ENCODE results near the gene HOXD8.

The HOXD8 gene

DNA sequence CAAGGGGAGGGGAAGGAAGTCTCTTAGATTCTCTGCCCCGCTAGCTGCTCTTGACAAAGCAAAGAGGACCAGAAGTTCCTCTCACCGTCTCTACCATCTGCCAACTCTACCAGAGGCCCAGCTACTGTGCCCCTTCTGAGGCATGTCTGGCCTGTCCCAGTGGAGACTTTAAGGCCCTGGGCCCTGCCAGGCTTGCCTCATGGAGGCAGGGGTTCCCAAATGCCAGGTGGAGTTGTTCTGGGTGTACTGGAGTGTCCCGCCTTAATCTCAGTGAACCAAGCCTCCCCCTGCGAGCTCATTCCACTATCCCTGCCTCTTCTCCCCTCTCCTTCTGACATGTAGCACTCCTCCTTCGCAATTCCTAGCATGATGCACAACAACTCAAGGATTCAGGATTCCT is 27.7 kb upstream of the HOXD8 start:
- TF ChIP-seq, protein P1, sequence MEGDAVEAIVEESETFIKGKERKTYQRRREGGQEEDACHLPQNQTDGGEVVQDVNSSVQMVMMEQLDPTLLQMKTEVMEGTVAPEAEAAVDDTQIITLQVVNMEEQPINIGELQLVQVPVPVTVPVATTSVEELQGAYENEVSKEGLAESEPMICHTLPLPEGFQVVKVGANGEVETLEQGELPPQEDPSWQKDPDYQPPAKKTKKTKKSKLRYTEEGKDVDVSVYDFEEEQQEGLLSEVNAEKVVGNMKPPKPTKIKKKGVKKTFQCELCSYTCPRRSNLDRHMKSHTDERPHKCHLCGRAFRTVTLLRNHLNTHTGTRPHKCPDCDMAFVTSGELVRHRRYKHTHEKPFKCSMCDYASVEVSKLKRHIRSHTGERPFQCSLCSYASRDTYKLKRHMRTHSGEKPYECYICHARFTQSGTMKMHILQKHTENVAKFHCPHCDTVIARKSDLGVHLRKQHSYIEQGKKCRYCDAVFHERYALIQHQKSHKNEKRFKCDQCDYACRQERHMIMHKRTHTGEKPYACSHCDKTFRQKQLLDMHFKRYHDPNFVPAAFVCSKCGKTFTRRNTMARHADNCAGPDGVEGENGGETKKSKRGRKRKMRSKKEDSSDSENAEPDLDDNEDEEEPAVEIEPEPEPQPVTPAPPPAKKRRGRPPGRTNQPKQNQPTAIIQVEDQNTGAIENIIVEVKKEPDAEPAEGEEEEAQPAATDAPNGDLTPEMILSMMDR (IDR thresholded peaks at IDR 0.05; ENCODE audit: extremely low read depth, missing control alignments), result no peak
- DNase-seq (ENCODE audit: low spot score), result no peak

DNA sequence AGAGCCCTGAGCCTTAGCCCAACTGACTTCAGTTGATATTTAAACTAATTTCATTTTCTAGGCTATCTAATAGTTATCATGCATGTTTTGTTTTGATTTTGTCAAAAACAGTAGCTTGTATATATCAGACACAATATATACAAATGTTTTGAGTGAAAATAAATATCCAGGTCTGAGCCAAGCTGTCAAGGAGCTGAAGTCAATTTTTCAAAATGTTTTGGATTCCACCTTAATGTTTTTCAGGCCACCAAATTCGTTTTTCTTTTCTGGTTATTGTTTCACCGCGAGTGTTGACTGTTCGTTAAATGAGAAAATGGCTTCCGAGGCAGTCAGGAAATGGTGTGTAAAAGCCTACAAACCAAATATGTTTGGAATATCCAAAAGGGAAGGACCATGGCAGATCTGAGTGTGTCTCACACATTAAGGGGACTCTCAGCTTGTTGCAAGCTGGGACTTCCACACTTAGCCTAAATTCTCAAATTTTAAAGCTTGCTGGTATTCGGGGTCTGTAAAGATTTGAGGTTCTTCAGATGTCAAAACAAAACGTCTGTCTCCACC is 27.1 kb upstream of the HOXD8 start:
- no peak for DNase-seq (ENCODE audit: low spot score)
- TF ChIP-seq, protein P1 (IDR thresholded peaks at IDR 0.05; ENCODE audit: extremely low read depth, missing control alignments), result no peak

DNA sequence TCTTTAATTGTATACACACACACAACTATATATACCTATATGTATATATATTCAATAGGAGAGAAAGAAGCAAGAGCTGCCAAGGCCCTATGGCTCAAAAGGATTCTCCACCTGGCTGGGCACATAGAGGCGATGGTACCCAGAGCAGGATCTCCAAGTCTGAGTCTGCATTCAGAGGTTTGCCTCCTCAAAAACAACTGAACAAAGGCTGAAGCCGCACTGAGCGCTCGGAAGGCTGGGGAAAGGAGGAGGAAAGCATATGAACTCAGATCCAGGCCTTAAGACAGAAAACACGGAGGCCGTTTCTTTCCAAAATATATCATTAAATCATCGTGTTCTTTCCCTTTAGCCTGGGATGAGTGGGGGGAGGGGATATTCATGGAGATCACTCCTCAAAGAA is 26.3 kb upstream of the HOXD8 start:
- DNase-seq (ENCODE audit: low spot score), result no peak
- TF ChIP-seq, protein P1 (IDR thresholded peaks at IDR 0.05; ENCODE audit: extremely low read depth, missing control alignments), result no peak

DNA sequence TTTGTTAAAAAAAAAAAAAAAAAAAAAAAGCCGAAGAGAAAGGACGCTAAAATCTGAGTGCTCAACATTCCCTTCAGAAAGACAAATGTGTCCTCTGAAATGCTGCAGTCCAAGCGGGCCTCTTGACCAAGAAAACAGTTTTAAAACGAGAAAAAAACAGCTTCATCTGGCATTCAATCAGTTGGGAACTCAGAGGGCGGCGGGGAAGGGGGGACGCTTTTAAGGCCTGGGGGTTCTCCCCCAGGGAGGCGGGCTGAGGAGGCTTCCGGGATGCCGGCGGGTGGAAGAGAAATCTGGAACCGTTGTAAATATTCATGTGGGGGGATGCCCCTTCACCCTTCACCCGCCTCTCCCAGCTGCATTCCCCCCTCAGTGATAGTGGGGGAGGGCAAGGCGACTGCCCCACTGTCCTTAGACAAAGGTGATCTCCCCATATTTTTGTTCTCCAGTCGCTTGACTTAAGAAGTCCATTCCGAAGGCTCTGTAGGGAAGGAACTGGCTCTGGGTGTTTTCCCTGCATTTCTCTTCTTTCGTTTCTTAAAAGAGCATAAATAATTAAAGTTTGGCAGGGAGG is 25.7 kb upstream of the HOXD8 start:
- TF ChIP-seq, protein P1 (IDR thresholded peaks at IDR 0.05; ENCODE audit: extremely low read depth, missing control alignments), result no peak
- DNase-seq (ENCODE audit: low spot score), result no peak

DNA sequence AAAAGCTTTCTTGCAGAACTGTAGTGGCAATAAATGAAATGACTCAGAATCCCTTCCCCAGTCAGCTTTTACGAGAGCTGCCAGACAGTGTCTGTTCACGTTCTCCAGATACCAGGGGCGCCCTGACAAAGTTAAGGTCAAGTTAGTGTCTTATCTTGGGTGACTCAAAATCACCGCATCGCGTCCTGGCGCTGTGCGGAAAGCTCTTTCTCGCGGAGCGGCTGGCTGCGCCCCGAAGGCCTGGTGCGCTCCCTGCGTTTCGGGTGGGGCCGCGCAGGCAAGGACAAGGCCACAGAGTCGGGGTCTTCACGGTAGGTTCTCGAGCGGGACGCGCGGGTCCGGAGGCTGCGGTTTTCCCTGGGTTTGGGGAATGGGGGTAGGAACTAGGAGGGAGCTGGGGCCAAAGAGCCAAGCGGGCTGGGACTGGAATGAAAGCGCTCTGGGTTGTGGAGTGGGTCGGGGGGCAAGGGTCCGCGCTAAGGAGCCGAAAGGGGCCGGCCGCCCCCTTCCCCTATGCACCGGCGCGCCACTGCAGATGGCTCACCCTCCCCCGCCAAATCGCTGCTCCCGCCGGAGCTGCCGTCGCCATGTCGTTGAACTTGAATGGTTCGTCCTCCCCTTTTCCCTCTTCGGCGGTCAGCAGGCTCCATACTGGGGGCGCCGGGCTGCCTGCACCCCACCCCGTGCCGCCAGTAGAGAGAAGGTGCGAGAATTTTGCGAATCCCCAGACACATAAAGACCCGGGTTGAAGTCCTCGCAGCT is 25.0 kb upstream of the HOXD8 start:
- TF ChIP-seq, protein P1 (IDR thresholded peaks at IDR 0.05; ENCODE audit: extremely low read depth, missing control alignments), result no peak
- no peak for DNase-seq (ENCODE audit: low spot score)

DNA sequence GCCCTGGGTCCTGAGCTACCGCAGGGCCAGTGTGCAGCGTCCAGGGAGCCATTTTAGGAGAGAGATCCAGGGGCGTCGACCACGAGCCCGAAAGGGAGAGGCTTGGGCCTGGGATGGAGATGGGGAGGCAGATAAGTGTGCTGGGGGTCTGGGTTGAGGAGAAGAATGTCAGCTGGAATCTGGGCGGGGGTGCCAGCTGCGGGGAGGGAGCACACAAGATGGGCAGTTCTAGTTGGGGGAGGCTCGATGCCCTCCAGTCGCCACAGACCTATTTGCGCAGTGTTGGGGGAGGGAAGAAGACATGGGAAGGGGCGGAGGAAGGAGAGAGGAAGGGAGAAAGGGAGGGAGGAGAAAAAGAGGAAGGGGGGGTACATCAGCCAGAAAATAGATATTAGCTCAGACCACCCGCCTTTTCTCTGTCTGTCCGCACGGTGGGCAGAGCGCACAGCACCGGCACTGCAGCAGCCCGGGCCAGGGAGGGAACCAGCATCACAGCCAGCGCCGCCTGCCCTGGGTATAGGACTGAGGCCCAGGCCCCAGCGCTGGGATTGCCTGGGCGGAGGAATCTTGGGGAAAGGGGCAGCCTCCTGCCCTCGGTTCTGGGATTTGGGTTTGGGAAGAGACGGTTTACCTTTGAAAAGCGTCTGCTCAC is 24.3 kb upstream of the HOXD8 start:
- DNase-seq (ENCODE audit: low spot score), result no peak
- TF ChIP-seq, protein P1 (IDR thresholded peaks at IDR 0.05; ENCODE audit: extremely low read depth, missing control alignments), result no peak
